WTC11 (cell line): ENCODE data around the gene GAS6. TPM values are rescaled to one million over a fixed set of nuclear protein-coding genes. Genes with fewer than 3 reads are reported as not detected.

Experiments used
- ATAC-seq: fragments of 200-7000 bp; cut with Tn5 transposase; 2 replicates; pipeline ENCODE4 v1.10.0; 2021; ENCODE audit warnings: mild to moderate bottlenecking, moderate library complexity
- CTCF ChIA-PET: fragments of 300-600 bp; sonication (Branson Sonifier 250); formaldehyde crosslinking; loops from one replicate; lab custom pipeline; 2021; ENCODE audit warnings: antibody characterized with exemption; lab: Charles Lee
- POLR2A ChIA-PET: fragments of 350-600 bp; sonication (Branson Sonifier 250); formaldehyde crosslinking; loops from one replicate; lab custom pipeline; 2021; ENCODE audit warnings: antibody characterized with exemption; lab: Charles Lee
- DNase-seq: peaks from one replicate; pipeline ENCODE4 v3.0.0; 2021; ENCODE audit warnings: low spot score
- H3K27ac Mint-ChIP-seq: 2 replicates; pipeline ENCODE4 v1.8.0; 2021; ENCODE audit warnings: mixed read lengths
- H3K27me3 Mint-ChIP-seq: 2 replicates; pipeline ENCODE4 v1.8.0; 2021; ENCODE audit warnings: low read depth, mild to moderate bottlenecking, moderate library complexity, mixed read lengths
- H3K36me3 Mint-ChIP-seq: 2 replicates; pipeline ENCODE4 v1.8.0; 2021; ENCODE audit warnings: mixed read lengths
- H3K4me1 Mint-ChIP-seq: 2 replicates; pipeline ENCODE4 v1.8.0; 2022; ENCODE audit warnings: mixed read lengths
- H3K4me3 Mint-ChIP-seq: 2 replicates; pipeline ENCODE4 v1.8.0; 2021; ENCODE audit warnings: mild to moderate bottlenecking, moderate library complexity, mixed read lengths
- H3K9me3 Mint-ChIP-seq: 2 replicates; pipeline ENCODE4 v1.8.0; 2021; ENCODE audit warnings: mixed read lengths
- ARID4B ChIP-seq: sonication (generic); formaldehyde crosslinking; IDR thresholded peaks from 2 replicates; pipeline ENCODE4 v1.8.0; 2023; ENCODE audit warnings: missing genetic modification reagents, mild to moderate bottlenecking, borderline replicate concordance
- ETV6 ChIP-seq: sonication (generic); formaldehyde crosslinking; IDR thresholded peaks from 2 replicates; pipeline ENCODE4 v1.8.1; 2022; ENCODE audit warnings: mild to moderate bottlenecking, missing genetic modification reagents
- HMGXB4 ChIP-seq: sonication (generic); formaldehyde crosslinking; IDR thresholded peaks from 2 replicates; pipeline ENCODE4 v1.8.1; 2023; ENCODE audit warnings: mild to moderate bottlenecking, moderate library complexity, missing genetic modification reagents
- JUN ChIP-seq: sonication (generic); formaldehyde crosslinking; IDR thresholded peaks from 2 replicates; pipeline ENCODE4 v1.8.0; 2023; ENCODE audit warnings: mild to moderate bottlenecking, missing genetic modification reagents
- TP53 ChIP-seq: sonication (generic); formaldehyde crosslinking; IDR thresholded peaks from 2 replicates; pipeline ENCODE4 v1.8.1; 2023; ENCODE audit warnings: mild to moderate bottlenecking, missing genetic modification reagents
- ZNF263 ChIP-seq: sonication (generic); formaldehyde crosslinking; IDR thresholded peaks from 2 replicates; pipeline ENCODE4 v1.8.1; 2022; ENCODE audit warnings: low read depth, mild to moderate bottlenecking, moderate library complexity, missing genetic modification reagents
- ZNF671 ChIP-seq: fragments of 250-450 bp; sonication (Bioruptor Pico); IDR thresholded peaks from 2 replicates; pipeline ENCODE4 v1.8.0; 2021; ENCODE audit warnings: mild to moderate bottlenecking
- total RNA-seq: library from RNA; stranded (reverse); gene quantifications from 3 replicates; pipeline ENCODE4 v1.2.3, GENCODE V29; 2021

Gene GAS6
- total RNA-seq, 1 experiment from 2014 or later = 29.4 TPM

- Mint-ChIP-seq H3K27me3 (no peaks in the 10 kb centered on the region), H3K27ac (peak overlapping the region; percentile 93), H3K9me3 (no peaks in the 10 kb centered on the region), H3K4me1 (peaks cover 16% of the 10 kb centered on the region), H3K4me3 (no peak overlapping the region; the same call in 1 of the 2 replicates), H3K36me3 (peaks cover 8% of the 10 kb centered on the region)
- ChIA-PET POLR2A (no interaction called here), CTCF (interaction anchor here (0.5 to 0.9 kb wide), 2 partner anchors 33 to 297 kb away, joined by 3 read pairs; no protein-coding TSS in a partner anchor)
- ATAC-seq (peak; percentile 60), DNase-seq (no peak)
- 0 out of 2 replicates have a peak, but pooled peaks have one; percentile 29 for TF ChIP-seq ETV6 (CRISPR knock-in tag)
- no peak for TF ChIP-seq JUN (CRISPR knock-in tag)
- no peak for TF ChIP-seq ARID4B (CRISPR knock-in tag)
- TF ChIP-seq ZNF263 (CRISPR knock-in tag) = peak; percentile 20; the same call in 1 of the 2 replicates
Measured at GRCh38 chr13:113837560-113838355, 26.1 kb downstream of the GAS6 start.

GRCh38 chr13:113836768-113837559, 26.9 kb downstream of the GAS6 start:
- H3K9me3 Mint-ChIP-seq = no peaks in the 10 kb centered on the region
- H3K27me3 Mint-ChIP-seq = no peaks in the 10 kb centered on the region
- no peak for ATAC-seq
- TF ChIP-seq HMGXB4 (CRISPR knock-in tag) = no peak
- TF ChIP-seq TP53 (CRISPR knock-in tag) = peak; percentile 91
- TF ChIP-seq, all 79 proteins: peak for 1
- DNase-seq = no peak
- Mint-ChIP-seq H3K36me3 (peaks cover 8% of the 10 kb centered on the region), H3K4me1 (peaks cover 16% of the 10 kb centered on the region), H3K4me3 (no peak overlapping the region), H3K27ac (peak overlapping the region; percentile 93)
- CTCF ChIA-PET = interaction anchor here (0.5 to 0.9 kb wide), 2 partner anchors 33 to 297 kb away, joined by 3 read pairs; no protein-coding TSS in a partner anchor
- POLR2A ChIA-PET = no interaction called here

DNA sequence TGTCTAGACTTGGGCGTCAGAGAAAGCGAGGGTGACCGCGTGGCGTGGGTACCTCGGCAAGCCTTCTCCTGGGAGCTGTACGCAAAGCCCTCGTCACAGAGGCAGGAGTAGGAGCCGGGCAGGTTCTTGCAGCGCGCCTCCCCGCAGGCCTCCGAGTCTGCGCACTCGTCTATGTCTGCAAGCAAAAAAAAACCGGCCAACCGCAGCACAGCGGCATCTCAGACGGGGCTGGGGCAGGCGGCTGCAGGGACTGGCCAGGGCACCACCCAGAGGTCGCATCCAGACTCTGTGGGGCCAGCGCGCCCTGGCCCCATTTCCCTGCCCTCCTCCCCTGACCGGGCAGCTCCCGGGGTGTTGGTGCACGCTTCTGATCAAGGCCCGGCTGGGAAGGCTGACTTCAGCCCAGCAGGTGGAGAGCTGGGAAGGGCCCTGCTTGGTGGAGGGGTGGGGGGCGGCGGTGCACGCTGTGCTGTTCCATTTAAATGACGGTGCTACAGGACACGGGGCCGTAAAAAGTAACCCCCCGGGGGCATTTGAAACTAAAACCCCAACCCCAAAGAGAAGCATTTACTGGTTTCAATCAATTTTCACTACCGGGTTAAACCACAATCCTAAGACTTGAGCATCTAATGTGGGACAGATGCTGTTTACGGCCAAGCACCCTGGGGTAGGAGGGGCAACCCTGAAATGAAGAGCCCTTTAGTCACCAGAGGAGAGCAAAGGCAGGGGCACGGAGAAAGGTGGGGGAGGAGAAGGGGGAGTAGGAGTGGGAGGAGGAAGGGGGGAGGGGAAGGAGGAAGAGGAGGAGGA, 28.2 kb downstream of the GAS6 start:
- no peak for DNase-seq
- CTCF ChIA-PET = interaction anchor here (0.6 kb wide), 2 partner anchors 22 to 112 kb away, joined by 3 to 7 read pairs; no protein-coding TSS in a partner anchor
- H3K4me3 Mint-ChIP-seq = no peak overlapping the region
- no peak; the same call in 1 of the 2 replicates for ATAC-seq
- TF ChIP-seq ZNF671 = no peak
- TF ChIP-seq, all 79 proteins: peak for 0
- no peaks in the 10 kb centered on the region for H3K9me3 Mint-ChIP-seq
- H3K27ac Mint-ChIP-seq = 0 out of 2 replicates have a peak overlapping the region, but pooled peaks have one; percentile 18
- POLR2A ChIA-PET = no interaction called here
- peaks cover 8% of the 10 kb centered on the region for H3K36me3 Mint-ChIP-seq
- no peaks in the 10 kb centered on the region for H3K27me3 Mint-ChIP-seq
- peaks cover 16% of the 10 kb centered on the region for H3K4me1 Mint-ChIP-seq
